SHP77 treated with DMSO at 0.1 percent for 48 hours (cell line): ENCODE data around the gene PHACTR2.

Experiments
- DNase-seq: peaks from one replicate; lab custom pipeline; 2025; lab: John Stamatoyannopoulos, UW

Gene PHACTR2

DNA sequence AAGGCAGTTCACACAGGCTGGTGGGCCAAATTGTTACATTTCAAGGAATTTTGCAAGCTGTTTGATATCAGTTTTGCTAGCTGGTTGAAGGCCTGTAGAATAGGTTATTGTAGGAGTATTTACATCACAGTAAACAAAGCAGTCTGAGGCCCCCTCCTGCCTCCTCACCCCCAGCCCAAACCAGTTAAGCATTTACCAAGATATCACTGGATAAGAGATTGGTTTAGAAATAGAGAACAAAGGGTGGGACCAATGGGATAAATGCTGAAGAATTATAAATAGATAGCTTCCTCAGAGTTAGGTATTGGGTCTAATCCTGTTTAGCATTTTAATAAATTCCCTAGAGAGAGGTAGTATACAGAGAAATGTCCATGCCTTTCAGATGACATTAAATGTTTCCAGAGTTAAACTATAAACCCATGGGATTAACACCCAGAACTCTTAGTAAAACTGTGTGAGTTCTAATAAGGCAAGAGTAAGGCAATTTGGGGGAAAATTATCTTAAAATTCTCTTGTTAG lies 2.3 kb upstream of the PHACTR2 start:
- DNase-seq = no peak

DNA sequence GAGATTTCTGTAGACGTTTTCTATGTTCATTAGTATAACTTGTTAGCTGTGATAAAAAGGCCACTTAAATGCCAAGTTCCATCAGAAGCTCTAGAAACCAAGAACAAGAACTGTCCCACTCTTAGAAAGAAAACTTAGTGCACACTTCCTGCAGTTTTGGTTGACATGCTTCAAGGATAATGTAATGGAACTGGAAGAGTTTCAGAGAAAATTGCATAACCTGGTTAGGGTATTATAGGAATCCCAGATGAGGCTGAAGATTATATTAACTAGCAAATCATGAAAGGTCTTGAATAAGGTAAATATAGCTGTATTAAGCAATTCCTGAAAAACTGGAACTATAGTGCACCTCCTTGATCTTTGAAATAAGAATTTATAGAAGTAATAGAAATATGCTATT lies 1.8 kb upstream of the PHACTR2 start:
- DNase-seq = no peak

DNA sequence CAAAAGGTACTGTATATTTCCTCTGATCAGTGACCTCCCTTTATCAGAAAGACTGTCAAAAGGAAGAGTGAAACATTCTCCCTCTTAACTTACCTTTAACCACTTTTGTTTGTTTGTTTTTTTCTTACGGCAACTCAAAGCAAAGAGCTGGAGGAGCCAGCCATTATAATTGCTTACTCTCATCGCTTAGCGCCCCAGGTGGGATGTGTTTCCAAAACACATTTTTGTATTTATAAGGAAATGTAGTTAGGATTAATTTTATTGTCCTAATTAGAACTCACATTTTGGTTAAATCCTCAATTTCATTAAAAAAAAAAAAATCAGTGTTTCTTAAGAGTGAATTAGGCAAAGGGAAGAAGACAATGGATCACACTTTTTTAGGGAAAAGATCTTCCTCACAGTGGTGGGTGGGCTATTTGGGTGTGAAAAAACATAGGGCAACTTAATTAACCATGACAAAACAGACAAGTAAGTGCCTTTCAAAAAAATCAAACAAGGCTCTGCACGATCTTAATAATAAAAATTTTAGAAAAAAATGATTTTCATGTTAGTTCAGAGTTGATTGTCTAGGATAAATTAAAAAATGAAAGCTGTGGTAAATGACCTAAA lies 1.2 kb upstream of the PHACTR2 start:
- no peak for DNase-seq

DNA sequence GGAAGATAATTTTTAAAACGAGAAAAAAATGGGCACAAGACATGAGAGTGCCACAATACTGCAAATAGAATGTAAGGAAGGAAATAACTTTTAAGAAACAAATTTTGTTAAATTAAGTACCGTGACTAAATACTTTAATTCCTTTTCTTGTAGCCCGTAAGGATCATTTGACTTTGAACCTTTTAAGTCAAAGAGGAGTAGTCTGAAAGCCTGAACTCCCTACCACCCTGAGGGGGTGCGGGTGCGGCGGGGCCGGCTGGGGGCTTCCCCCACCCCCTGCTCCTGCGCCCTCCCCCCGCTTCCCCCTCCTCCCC lies 231 bp upstream of the PHACTR2 start:
- no peak for DNase-seq

DNA sequence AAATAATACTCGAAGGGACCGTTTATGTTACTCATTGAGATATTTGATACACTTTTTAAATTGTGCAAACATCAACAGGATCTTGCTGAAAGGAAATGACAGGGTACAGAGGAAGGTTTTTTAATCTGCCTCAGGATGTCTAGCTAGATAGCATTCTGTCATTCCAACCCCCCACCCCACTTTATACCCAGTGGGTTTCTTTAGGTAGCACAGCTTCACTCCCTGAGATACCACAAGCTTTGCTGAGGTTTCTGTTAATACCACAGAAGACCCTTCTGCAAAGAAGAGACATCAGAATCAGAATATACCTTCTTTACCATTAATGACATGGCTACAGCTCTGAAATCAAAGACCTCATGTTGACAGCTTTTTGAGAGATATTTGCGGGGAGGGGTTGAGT lies 1.3 kb downstream of the PHACTR2 start:
- DNase-seq = no peak

DNA sequence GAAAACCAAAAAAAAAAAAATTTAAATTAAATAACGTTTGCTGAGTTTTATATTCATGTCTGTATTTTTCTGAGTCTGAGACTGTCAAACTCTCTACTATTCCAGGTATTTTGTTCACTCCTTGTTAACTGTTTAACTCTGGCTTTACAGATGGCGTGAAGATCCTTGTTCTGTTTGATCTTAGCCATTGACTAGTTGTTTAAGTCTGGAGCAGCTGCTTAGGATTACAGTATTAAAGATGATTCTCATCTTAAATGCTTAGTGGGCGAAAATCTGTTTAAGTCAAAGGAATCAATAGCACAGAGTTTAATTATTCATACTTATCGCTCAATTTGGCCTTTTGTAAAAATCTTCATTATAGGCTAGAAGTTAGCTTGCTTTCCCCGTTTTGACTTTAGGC lies 2.4 kb downstream of the PHACTR2 start:
- no peak for DNase-seq

DNA sequence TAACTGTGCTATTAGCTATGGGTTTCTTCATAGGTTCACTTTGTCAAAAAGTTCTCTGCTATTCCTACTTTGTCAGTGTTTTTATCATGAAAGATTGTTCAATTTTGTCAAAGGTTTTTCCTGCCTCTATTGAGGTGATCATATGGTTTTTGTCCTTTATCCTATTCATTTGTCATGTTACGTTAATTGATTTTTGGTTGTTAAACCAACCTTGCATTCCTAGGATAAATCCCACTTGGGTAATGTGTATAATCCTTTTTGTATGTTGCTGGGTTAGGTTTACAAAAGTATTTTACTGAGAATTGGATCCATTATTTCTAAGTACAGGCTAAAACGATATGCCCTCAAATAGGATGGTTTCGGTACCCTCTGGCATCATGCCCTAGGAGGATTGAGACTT lies 5.0 kb downstream of the PHACTR2 start:
- no peak for DNase-seq

DNA sequence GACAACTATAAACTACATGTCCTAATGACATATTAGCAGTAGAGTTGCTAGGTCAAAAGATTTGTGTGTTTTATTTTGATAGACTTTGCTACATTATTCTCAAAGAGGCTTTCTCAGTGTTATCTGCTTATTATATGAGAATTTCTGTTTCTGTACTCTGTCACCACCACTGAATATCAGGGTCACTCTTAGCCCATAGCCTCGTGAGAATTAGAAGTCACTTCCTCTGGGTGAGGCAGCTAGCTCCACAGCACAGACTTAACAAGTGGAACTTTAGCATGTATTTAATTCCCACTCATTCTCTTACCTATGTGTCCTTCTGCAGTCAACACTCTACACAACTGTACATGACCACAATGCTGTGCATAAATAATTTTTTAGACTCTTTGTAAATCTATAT lies 6.7 kb downstream of the PHACTR2 start:
- no peak for DNase-seq

DNA sequence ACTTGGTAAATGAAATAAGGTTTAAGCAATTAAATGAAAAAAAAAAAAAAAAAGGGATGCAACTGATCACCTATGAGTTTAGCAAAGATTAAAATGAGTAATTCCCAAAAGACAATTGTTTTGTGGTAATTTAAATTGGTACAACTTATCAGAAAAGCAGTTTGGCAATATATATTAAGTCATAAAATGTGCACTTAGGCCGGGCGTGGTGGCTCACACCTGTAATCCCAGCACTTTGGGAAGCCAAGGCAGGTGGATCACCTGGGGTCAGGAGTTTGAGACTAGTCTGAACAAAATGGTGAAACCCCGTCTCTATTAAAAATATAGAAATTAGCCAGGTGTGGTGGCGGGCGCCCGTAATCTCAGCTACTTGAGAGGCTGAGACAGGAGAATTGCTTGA lies 7.9 kb downstream of the PHACTR2 start:
- no peak for DNase-seq

DNA sequence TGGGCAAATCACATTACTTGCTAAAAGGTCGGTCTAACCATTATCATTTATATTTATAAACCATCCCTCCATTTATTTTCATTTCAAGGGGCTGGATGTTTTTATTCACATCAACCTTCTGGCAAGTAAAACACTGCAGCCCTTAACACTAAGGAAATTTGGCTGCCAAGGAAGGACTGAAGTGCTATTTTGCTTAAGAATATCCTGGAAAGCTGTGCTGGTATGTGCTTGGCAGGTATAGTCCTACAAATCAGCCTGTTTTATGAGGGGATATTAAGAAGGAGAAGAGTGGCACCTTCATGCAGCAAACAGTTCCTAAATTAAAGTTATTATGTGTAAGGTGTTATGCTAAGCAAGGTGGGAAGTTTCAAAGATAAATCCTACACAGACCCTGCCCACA lies 9.8 kb downstream of the PHACTR2 start:
- DNase-seq = no peak

DNA sequence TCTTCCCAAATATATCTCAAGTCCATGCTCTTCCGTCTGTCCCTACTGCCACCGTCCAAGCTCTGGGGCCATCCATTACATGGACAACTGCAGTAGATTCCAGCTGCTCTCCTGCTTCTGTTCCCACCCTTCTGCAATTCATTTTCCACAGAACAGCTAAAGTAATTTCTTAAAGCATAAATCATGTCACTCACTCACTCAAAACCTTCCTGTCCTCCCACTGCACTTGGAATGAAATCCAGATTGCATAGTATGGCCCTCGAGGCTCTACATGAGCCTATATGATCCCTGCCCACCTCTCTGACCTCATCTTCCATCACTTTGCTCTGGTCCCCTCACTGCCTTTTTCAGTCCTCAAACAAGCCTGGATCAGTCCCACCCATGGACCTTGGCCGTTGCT lies 10.9 kb downstream of the PHACTR2 start:
- no peak for DNase-seq

DNA sequence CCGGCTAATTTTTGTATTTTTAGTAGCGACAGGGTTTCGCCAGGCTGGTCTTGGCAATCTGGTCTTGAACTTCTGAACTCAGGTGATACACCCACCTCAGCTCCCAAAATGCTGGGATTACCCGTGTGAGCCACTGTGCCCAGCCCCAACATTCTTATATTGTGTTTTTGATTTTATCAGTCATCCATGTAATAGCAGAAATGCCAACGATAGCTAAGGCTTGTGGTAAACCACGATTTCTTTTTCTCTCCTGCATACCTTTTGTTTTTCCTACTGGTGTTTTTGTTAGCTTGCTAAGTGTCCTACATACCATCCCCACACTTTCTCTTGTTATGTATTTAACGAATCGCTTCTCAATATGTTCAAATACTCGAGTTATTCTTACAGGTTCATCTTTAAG lies 12.1 kb downstream of the PHACTR2 start:
- DNase-seq = no peak

DNA sequence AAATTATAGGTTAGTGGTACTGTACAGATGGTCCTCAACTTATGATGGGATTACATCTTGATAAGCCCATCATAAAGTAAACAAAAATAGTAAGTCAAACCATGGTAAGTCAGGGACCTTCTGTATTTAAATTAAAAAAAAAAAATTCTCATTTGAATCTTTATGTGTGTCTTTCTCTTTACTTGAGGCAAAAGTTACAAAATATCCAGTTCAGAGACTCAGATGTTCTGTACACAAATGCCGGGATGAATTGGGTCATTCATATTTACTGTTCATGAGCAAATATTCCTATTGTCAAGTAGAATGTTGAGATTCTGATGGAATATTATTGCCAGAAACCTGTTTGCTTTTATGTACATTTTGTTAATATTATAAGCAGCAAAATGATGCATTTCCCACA lies 13.4 kb downstream of the PHACTR2 start:
- DNase-seq = no peak

DNA sequence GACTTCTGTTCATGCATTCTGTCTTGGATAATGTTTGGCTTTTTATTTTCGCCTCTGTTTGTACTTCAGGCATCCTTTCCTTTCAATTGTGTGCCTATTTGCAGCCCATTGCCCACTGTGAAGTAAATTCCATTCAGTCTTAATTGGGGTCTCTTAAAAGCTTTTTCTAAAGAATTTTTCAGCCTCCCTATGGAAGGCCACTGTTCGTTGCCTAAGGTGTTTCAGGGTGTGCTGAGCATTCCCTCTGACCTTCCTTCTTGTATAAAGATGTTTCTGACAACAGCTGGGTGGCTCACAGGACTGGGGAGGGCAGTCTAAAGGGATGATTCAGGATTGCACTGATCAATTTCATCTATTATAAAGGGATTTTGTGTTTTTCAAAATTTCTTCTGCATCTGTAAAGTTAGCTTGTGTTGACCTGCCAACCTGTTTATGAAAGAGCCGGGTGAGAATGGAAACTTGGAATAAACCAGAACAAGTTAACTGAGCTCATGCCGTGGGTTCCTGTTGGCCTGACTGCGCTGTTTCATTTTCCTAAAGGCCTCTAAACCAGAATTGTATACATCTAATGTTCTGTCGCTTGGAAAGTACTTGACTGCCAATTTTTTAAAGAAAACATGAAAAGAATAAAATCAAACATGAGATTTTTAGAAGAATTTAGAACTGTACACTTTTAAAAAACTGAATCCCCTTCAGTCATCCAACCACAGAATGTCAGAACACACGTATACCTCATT lies 14.3 kb downstream of the PHACTR2 start:
- no peak for DNase-seq

DNA sequence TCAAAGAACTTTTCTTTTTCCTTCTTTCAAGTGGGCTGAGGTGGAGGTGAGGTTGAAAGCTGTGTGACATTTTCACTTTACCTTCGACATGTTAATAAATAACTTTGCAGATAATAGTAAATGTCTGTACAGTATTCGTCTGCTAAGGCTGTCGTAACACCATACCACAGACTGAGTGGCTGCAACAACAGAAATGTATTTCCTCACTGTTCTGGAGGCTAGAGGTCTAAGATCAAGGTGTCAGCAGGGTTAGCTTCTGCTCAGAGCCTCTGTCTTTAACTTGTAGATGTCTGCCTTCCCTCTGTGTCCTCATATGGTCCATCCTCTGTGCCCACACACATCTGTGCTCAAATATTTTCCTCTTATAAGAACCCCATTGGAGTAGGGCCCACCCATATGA lies 14.9 kb downstream of the PHACTR2 start:
- no peak for DNase-seq

DNA sequence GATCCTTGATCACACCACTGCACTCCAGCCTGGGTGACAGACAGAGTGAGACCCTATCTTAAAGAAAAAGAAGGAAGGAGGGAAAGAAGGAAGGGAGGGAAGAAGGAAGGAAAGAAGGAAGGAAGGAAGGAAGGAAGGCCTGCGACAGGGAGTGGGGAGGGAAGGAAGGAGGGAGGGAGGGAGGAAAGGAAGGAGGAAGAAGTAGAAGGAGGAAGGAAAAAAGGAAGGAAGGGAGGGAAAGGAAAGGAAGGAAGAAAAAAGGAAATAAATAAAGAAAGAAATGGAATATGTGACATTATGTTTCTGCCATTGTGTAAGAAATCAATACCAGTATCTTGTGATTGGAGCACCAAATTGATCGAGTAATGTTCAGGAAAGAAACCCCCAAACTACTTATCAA lies 16.2 kb downstream of the PHACTR2 start:
- DNase-seq = no peak

DNA sequence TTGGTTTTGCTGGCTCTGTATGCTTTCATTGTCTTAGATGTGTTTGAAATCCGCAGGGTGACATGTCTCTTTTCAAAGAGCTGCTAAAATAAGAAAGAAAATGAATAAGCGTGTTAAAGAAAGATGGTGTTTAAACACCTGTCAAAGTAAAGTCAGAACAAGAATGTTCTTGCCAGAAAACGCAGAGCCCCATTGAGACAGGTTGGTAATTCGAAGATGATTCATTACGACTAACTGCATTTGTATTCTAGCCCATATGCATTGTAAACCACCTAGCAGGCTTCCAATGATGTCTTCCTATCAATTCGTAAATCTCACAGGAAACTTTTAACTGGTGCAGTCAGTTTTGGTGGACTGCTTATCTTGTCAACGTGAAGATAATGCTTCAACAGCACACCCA lies 16.8 kb downstream of the PHACTR2 start:
- DNase-seq = no peak

DNA sequence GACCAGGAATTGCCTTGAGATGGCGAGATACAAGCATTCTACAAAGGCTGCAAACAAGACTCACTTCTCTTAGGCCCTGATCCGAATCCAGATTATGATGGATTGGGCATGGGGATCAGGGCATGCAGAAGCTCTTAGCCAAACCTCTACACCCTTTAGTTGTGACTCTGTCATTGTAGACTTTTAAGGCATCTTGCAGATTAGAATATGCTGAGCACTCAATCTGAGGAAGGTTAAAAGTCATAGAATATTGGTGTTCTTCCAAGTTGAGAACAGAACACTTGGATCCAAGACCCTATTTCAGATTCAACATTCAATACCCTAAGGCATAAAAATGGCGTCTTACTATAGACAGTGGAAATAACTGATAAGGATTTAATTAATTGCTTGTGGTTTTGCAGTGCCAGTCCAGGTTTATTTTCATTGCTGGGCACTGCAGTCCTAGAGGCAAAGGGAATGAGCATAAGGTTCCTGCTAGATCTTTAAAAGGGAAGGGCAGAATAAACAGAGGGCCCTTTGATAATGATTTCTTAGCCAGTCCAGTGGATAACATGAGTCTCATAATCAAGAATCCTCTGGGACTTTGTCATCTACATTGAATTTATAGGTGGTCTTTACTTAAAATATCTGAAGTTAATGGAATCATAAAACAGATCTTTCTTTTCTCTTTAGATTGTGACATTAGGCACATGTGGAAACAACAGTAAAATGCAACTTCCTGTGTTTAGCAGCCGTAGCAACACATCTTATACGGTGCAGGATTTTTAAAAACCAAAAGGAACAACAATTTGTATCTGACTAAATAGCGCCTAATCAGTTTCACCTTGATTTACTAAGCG lies 17.6 kb downstream of the PHACTR2 start:
- no peak for DNase-seq

DNA sequence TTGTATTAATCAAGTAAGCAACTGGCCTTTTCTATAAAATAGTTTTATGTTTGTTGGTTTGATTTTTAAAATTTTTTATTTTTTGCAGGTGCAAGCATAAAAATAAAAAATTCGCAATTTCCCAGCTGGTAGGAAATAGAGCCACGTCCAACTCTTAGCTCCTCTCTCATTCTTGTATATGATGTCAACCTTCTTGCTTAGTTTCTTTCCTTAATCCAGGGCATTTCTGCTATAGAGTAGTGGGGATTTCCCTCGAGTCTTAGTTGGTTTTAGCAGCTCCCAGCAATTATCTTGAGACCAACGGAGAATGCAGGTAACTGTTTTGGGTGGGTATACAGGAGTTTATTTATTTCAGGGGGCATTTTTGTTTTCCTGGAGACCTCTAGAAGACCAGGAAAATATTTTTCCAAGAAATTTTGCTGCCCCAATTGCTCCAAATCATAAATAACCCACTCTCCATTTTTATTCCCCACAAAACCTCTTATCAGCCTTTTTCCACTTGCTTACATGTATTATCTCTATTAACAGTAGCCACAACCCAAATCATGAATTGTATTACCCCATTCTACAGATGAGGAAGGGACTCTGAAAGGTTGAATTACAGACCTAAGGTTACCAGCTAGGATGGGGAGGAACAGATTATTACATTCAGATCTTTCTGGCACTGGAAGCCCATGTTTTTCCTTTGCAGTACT lies 18.4 kb downstream of the PHACTR2 start:
- DNase-seq = no peak

DNA sequence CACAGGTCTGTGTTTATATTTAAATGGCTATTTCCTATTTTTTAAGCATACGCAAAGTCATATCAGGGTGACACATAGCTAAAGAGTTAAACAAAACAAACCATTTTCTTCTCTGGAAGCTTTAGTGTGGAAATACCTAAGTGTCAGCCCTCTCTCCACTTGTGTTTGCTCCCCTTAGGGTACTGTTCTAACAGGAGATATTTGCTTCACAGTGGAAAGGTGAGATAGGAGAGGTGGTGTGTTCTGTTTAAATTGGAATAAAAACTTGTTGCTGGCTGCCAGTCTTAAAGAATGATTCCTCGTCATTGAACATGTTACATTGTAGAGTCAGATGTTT lies 18.9 kb downstream of the PHACTR2 start:
- DNase-seq = no peak

DNA sequence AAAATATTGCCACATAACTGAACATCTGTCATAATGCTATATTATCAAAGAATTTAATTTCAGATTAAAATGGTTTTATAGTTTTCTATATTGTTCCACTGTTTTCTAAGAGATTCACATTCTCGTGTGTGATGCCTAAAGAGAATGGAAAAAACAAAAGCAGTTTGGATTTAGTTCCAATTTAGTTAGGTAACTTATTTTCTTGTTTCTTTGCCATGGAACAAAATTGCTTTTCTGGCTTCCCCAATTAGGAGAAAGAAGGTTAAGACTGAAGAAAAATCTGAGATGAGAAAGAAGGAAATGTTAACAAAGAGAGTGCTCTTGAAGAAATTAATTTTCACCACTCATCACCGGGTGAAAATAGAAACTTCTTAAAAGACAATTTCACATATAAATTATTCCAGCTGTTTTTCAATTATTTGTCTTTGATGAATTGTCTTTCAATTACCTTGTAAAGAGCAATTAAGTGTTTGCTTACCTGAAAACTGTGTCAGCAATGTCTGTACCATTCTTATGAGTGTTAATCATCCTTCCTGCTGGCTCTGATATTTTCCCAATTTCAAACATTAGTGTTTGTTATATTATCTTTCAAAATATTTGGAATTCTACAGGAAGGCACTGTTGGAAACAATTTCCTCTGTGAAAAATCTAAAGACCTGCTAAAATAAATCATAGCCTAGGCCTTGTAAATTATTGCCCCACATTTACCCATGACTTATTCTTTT lies 19.5 kb downstream of the PHACTR2 start:
- DNase-seq = no peak

DNA sequence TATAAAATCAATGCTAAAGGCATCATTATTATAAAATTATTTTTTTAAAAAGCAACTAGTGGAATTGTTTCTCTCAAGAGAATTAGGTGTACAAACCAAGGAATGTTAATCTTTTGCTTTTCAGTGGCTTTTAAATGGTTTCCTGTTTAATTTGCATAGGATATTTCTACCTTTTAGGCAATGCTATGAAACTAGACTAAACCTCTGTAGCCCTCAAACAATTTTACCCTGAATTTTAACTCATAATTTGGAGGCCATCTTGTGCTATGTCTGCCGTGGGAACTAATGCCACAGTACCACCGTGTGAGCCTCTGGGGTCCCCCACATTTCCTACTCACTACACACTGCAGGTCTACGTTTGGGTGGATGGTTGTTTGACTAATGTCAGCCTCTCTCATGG lies 20.6 kb downstream of the PHACTR2 start:
- no peak for DNase-seq
